ENCODE data around the gene MFN2. TPM values are rescaled to one million over a fixed set of nuclear protein-coding genes. Genes with fewer than 3 reads are reported as not detected.
"Not testable (repeated sequence)": the region's sequence is repeated elsewhere in the genome, so short reads cannot be mapped to it uniquely, and the experiment has no call there.

MFN2 gene
- total RNA-seq, 1 donor from 2014 or later = 56.5 TPM

DNA sequence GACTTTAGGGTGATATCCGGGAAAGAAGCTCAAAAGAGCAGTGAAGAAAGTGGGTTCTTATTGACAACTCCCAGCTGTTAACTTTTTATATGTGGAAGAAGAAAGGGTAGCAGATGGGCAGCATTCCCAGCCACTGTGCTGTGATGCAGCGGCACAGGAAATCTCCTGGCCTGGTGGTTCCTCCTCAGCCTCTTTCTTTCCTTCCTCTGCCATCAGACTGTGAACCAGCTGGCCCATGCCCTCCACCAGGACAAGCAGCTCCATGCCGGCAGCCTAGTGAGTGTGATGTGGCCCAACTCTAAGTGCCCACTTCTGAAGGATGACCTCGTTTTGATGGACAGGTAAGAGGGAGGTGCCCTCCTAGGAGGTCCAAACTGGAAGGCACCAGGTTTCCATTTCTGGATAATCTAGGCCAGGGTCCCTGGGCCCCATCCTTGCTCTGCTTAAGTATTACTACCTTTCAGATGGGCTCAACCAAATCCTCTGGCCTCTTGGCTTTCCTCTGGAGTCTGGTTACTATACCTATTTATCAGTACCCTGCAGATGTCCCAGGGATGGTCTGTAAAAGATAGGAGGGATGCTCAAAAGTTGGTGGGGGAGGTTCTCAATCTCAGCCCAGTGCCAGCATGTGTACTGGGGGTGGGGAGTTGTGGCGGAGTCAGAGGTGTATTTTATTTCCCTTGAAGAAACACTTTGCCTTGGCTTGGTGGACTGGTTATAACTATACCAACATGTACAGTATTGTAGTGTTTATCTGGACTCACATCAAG is 17.0 kb downstream of the MFN2 start:
- DNase-seq (ENCODE audit: low read depth in 2 of 2) = peak in 1 of 2 donors; percentile 29

DNA sequence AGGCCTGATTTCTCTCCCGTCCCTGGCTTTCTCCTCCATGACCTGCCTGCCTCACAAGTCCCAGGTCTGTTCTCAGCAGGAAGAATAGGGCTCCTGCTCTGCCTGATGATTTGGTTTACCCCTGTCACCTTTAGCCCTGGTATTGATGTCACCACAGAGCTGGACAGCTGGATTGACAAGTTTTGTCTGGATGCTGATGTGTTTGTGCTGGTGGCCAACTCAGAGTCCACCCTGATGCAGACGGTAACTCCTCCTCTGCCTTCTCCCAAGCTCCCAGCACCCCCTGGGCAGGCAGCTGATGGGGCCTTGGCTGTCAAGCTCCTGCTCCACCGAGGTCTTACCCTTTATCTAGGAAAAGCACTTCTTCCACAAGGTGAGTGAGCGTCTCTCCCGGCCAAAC is 18.4 kb downstream of the MFN2 start:
- DNase-seq (ENCODE audit: low read depth in 2 of 2) = no peak

DNA sequence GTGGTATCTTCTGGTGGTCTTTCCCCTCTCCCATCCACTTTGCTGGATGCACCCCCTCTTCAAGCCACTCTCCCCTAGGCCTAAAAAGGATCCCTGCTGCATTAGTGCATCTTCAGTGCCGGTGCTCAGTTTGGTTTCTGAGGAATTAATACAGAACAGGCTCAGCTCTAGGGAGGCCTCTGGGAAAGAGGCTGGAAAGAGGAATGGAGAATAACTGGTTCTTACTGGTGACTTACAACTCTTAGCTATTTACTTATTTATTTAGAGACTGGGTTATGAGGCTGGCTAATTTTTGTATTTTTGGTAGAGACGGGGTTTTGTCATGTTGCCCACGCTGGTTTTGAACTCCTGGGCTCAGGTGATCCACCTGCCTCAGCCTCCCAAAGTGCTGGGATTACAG is 19.0 kb downstream of the MFN2 start:
- DNase-seq (ENCODE audit: low read depth in 2 of 2) = no peak

DNA sequence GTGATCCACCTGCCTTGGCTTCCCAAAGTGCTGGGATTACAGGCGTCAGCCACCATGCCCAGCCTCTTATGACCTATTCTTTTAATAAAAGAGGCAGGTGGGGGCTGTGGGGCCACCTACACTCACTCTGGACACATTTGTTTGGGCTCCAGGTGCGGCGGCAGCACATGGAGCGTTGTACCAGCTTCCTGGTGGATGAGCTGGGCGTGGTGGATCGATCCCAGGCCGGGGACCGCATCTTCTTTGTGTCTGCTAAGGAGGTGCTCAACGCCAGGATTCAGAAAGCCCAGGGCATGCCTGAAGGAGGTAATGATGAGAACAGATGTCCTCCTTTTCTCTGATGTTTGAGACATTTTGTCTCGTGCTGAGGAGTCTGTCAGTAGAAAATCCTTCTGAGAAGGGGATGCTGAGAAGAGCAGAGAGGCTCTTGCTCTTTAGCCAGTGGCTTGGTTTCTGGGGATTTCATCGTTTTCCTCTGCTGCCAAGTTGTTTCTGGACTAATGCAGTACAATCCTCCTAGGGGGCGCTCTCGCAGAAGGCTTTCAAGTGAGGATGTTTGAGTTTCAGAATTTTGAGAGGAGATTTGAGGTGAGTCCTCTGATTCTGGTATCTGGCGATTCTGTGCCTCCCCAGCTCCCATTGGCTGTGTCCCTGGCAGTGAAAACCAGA is 21.1 kb downstream of the MFN2 start:
- peak; percentile 50 to 60 for DNase-seq (ENCODE audit: low read depth in 2 of 2)

DNA sequence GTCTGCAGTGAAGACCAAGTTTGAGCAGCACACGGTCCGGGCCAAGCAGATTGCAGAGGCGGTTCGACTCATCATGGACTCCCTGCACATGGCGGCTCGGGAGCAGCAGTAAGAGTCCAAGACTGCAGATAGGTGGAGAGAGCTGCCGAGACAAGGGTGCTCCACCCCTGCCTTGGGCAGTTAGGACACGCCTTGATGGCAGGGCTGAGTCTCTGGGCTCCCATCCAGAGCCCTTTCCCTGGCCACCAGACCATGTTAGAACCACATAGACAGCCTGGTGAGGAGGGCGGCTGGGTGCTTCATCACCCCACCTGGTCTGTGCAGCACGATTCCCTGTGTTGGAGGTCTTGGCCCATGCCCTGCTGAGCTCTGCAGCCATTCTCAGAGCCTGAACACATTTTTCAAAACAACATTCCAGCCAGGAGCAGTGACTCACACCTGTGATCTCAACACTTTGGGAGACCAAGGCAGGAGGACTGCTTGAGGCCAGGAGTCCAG is 21.8 kb downstream of the MFN2 start:
- no peak for DNase-seq (ENCODE audit: low read depth in 2 of 2)

DNA sequence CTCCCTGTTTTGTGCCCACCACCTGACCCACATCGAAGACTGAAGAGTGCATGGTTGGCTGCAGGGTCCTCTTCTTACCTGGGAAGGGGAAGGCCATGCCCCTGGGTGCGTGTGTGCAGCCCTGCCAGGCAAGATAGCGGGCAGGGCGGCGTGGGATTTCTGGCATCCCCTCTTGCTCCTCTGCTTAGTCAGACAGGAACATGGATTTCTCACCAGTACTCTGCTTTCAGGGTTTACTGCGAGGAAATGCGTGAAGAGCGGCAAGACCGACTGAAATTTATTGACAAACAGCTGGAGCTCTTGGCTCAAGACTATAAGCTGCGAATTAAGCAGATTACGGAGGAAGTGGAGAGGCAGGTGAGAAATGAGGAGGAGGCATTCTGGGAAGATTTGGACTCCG is 23.5 kb downstream of the MFN2 start:
- no peak for DNase-seq (ENCODE audit: low read depth in 2 of 2)

DNA sequence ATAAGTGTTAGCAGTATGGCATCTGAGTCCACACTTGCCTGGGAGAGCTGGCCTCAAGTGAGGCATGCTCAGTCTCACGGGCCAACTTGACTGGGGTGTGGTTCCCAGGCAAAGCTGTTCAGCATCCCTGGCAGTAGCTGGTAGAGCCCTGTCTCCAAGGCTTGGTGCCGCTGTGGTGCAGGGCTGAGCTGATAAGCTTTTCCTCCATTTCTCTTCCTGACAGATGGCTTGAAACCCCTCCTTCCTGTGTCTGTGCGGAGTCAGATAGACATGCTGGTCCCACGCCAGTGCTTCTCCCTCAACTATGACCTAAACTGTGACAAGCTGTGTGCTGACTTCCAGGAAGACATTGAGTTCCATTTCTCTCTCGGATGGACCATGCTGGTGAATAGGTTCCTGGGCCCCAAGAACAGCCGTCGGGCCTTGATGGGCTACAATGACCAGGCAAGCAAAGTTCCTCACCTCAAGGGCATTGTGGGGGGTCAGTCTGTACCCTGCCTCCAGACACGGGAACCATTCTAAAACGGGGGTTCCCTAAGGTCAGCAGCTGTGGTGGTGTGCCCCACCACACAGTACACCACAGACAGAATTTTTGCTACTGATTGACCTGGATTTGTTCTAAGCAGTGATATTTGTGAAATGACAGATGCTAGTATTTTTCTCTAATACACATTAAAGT is 25.4 kb downstream of the MFN2 start:
- peak in 1 of 2 donors; percentile 81 for DNase-seq (ENCODE audit: low read depth in 2 of 2)

DNA sequence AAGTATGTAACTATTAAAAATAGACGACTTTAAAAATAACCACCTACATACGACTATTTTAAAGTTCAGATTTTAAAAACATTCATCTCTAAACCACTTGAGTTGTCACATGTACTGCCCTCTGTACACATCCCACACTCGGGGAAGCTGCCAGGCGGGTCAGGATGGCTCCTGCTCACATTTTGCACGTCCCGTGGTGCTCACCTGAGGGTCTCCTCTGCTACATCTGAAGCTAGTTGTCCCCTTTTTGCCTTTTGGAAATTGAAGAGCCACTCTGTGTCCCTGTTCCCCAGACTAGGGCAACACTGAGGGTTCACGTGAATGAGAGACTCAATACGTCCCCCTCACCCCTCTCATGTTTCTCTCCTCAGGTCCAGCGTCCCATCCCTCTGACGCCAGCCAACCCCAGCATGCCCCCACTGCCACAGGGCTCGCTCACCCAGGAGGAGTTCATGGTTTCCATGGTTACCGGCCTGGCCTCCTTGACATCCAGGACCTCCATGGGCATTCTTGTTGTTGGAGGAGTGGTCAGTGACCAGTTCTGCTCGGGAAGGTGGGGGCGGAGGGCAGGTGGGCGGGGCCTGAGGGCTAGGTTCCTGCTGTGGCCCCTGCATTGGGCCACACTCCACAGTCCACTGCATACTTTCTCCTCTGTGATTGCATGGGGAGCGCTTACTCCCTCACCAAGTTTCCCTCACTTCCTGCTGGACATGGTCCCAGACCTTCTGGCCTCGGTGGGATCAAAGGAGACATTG is 26.1 kb downstream of the MFN2 start:
- no peak for DNase-seq (ENCODE audit: low read depth in 2 of 2)

DNA sequence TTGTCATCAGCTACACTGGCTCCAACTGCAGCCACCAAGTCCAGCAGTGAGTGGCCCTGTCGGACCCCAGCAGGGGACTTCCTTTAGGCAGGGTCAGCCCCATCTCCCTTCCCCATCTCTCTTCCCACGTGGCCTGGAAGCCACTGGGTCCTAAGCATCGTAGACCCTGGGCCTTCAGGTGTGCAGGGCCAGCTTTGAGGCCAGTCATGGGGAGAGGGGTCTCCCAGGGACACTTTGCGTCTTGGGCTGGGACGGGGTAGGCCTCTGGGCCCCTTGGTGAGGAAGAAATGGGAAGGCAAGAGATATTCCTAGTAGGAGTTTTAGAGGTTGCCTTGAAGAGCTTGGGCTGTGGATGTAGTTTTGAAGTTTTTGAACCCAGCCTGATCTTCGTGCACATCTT is 27.0 kb downstream of the MFN2 start:
- no peak for DNase-seq (ENCODE audit: low read depth in 2 of 2)

DNA sequence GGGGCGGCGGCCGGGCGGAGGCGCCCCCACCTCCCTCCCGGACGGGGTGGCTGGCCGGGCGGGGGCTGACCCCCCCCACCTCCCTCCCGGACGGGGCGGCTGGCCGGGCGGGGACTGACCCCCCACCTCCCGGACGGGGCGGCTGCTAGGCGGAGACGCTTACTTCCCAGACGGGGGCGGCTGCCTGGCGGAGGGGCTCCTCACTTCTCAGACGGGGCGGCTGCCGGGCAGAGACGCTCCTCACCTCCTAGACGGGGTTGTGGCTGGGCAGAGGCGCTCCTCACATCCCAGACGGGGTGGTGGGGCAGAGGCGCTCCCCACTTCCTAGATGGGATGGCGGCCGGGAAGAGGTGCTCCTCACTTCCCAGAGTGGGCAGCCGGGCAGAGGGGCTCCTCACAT is 28.1 kb downstream of the MFN2 start:
- DNase-seq (ENCODE audit: low read depth in 2 of 2) = not testable (repeated sequence)

DNA sequence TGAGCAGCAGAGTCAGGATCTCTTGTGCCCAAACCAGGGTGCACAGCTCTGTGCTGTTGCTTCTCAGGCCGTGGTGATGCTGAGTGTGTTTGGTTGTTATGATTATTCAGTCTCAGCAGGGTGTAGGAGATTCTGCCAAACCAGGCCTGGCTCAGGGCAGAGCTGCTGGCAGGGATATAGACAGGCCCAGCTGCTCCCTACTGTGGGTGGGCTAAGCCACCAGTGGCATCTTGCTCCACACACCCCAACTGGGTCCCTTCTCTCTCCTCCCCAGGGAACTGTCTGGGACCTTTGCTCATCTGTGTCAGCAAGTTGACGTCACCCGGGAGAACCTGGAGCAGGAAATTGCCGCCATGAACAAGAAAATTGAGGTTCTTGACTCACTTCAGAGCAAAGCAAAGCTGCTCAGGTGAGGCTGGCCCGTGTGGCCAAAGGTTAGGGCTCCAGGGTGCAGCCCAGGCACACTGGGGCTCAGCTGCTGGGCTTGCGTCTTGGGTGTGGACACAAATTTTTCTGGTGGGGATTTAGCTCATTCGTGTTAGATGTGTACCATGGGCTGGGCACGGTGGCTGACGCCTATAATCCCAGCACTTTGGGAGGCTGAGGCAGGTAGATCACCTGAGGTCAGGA is 29.2 kb downstream of the MFN2 start:
- no peak for DNase-seq (ENCODE audit: low read depth in 2 of 2)

DNA sequence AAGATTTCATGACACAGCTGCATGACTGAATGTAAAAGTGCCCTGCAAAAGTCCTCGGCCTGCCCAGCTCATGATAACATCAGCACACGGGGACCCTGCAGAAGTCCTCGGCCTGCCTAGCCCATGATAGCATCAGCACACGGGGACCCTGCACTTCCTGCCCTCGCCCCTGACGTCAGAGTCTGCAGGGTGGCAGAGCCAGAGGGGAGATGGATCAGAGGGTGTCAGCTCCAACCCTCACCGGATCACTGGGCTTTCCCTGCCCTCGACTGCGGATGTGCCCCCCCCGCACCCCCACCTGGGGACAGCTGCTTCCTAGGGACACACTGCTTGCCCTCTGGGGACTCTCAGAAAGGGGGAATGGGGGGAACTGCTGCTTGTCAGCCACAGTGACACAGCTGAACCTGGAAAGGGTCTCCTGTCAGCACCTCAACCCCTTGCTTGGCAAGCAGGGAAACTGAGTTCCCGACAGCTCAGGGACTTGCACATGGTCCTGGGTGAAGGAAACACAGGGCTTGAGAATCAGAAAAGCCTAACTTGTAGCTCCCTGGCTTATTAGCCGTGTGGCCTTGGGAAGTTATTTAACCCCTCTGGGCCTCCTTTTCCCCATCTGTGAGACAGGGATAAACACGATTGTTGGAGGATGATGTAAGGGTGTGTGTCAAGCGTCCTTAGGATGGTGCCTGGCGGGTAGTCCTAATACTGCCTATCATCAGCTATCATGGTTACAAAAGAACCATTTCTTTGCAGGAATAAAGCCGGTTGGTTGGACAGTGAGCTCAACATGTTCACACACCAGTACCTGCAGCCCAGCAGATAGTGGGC is 30.7 kb downstream of the MFN2 start:
- DNase-seq (ENCODE audit: low read depth in 2 of 2) = no peak

DNA sequence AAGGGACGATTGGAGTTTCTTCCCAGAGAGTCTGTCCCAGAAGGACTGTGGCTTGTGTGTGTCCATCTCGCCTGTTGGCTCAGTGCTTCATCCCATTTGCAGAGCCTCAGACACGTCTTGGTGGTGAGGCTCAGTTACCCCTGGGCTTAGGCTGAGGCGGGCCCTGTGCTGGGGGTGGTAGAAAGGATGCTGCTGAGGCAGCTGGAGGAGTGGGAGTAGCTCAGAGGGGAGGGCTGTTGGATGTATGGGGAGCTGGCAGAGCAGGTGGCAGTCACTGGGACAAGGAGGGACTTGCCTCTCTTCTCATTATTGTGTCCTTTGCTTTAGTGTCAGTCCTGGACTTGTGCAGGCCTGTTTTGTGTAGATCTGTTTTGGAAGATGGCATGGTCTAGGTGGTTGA is 31.8 kb downstream of the MFN2 start:
- no peak for DNase-seq (ENCODE audit: low read depth in 2 of 2)

DNA sequence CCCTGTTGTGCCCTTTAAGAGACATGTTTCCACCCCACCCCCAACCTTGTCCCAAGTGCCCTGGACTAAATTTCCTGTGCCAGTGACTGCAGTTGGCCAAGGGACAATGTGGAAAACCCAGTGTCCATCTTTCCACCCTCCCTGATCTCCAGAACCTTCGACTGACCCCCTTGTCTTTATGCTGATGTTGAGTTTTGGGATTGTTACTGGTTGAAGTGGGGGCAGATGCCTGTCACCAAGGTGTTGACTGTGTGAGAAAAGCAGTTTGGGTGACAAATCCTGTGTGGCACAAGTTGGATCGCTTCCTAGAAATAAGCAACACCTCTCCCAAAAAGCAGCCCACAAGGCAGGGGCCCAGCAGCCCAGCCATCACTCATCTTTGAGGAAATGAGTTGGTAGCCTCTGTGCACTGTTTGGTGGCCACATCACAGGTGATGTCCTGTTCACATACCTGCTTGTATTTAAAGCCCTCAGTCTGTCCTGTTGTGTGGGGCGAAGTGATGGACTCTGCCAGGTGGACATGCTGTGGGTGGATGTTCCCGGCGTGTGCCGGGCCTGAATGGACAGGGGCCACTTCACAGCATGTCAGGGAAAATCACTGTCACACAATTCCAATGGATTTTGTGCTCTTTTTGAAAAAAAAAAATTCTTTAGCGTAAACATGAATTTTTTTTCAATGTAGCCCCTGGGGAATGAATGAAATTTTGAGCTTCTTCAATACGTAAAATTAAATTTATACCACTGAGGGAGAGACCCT is 32.5 kb downstream of the MFN2 start:
- no peak for DNase-seq (ENCODE audit: low read depth in 2 of 2)

DNA sequence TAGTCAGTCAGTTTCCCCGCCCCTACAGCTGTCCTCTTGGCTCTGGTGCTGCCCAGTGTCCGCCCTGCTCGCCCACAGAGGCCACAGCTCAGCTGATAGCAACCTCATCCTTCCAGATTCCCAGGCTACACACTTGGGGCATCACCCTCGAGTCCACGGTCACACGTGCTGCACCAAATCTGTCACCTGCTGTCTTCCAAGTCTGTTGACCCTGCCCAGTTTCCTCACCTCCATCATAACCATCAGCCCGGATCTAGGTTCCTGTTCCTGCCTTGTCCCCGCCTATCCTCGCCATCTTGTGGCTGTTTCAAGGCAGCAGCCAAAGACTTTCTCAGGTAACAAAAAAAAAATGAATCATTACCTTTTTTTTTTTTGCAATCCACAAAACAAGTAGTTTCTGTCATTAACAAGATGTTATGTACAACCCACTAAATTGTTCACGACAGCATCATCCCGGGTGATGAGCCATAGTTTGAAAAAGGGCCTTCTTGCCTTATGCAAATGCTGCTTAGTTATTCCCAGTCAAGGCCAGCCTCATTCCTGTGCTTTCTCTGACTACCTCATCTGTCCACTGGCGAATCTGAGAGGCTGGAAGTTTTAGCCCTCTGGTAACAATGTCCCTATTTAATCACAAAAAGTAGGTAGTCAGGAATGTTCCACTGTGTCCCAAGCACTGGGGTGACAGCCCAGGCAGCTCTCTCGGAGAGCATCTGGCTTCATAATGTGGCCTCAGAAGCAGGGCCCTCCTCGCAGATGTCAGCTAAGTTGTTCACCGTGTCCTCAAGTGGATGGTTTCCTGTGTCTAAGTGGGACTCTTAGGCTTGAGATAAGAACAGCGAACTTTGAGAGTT is 34.1 kb downstream of the MFN2 start:
- DNase-seq (ENCODE audit: low read depth in 2 of 2) = no peak

DNA sequence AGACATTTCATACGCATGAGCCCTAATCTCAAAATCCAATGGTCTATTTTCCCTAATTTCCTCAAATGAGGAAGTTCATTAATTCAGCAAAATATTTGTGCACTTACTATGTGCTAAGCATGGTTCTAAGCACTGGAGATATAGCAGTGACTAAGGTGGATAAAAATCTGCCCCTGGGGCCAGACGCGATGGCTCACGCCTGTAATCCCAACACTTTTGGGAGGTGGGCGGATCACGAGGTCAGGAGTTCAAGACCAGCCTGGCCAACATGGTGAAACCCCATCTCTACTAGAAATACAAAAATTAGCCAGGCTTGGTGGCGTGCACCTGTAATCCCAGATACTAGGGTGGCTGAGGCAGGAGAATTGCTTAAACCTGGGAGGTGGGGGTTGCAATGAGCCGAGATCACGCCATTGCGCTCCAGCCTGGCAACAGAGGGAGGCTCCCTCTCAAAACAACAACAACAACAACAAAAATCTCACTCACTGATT is 34.8 kb downstream of the MFN2 start:
- DNase-seq (ENCODE audit: low read depth in 2 of 2) = no peak

DNA sequence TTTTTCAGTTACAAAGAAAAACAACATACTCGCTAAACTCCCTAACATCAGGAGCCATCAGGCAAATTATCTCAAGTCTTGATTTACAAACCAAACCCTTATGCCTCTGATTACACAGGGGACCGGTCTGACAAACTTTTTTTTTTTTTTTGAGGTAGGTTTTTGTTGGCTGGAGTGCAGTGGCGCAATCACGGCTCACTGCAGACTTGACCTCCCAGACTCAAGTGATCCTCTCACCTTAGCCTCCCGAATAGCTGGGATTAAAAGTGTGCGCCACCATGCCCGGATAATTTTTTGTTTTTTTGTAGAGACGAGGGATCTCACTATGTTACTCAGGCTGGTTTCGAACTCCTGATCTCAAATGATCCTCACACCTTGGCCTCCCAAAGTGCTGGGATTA is 35.3 kb downstream of the MFN2 start:
- no peak for DNase-seq (ENCODE audit: low read depth in 2 of 2)

DNA sequence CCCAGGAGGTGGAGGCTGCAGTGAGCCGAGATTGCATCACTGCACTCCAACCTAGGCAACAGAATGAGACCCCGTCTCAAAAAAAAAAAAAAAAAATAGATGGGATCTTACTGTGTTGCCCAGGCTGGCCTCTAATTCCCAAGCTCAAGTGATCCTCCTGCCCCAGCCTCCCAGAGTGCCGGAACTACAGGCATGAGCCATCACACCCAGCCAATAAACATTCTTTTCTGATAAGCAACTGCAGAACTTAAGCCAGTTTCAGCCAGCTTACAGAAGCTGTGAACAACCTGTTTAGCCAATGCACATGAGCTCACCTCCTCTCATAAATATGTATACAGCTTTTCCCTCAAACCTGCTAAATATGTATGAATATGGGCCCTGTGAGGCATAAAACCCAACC is 35.9 kb downstream of the MFN2 start:
- DNase-seq (ENCODE audit: low read depth in 2 of 2) = no peak

Measured in lung microvascular endothelial cell (primary cell).